ENCODE results near the gene BRCA2.

- TF ChIP-seq CTCF (IDR thresholded peaks at IDR 0.05; ENCODE audit: low read depth, low read length) = no peak
- no peak for TF ChIP-seq POLR2A (IDR thresholded peaks at IDR 0.05; ENCODE audit: extremely low read depth, insufficient read length)
- no peak for TF ChIP-seq MYC (IDR thresholded peaks at IDR 0.05; ENCODE audit: low read depth, low read length)
- no peak for TF ChIP-seq MAX (IDR thresholded peaks at IDR 0.05; ENCODE audit: low read depth, low read length)
These were observed 102.7 kb downstream of the BRCA2 start for GRCh38 chr13:32417995-32418394.

All from NB4 (cell line).